Fibroblast of lung (primary cell): ENCODE results near the gene PLCXD1. TPM values are rescaled to one million over a fixed set of nuclear protein-coding genes. Genes with fewer than 3 reads are reported as not detected.
"Not testable (repeated sequence)": the region's sequence is repeated elsewhere in the genome, so short reads cannot be mapped to it uniquely, and the experiment has no call there.

ENCODE experiments used
- DNase-seq, 2 donors: peaks; one replicate each; pipeline versions ENCODE4 v3.0.0 to v3.0.0-alpha.2; 2010; ENCODE audit warnings: low read depth in 2 of 2
- H2AFZ ChIP-seq: 2 replicates; pipeline ENCODE4 v1.5.1; 2012; ENCODE audit warnings: low read length, control low read depth, inconsistent platforms
- H3K27ac ChIP-seq: 2 replicates; pipeline ENCODE4 v1.5.1; 2011; ENCODE audit warnings: low read length, control low read depth; ENCODE audit not compliant: insufficient read depth
- H3K27me3 ChIP-seq: 2 replicates; pipeline ENCODE4 v1.5.1; 2011; ENCODE audit warnings: mild to moderate bottlenecking, low read length; ENCODE audit not compliant: control insufficient read depth, insufficient read depth
- H3K36me3 ChIP-seq: 2 replicates; pipeline ENCODE4 v1.5.1; 2011; ENCODE audit warnings: low read length; ENCODE audit not compliant: control insufficient read depth, insufficient read depth
- H3K4me1 ChIP-seq: 2 replicates; pipeline ENCODE4 v1.5.1; 2011; ENCODE audit warnings: low read length; ENCODE audit not compliant: control insufficient read depth, insufficient read depth; ENCODE audit errors: extremely low read depth
- H3K4me2 ChIP-seq: 2 replicates; pipeline ENCODE4 v1.5.1; 2011; ENCODE audit warnings: low read length, control low read depth; ENCODE audit not compliant: insufficient read depth; ENCODE audit errors: extremely low read depth
- H3K4me3 ChIP-seq, 4 experiments: fragments of 200-600 bp in 1 of 4; sonication (generic) in 1 of 4; replicated peaks in 1 of 4; 2 replicates each; pipeline ENCODE4 v1.5.1; 2011 to 2016; ENCODE audit warnings: low read length in 4 of 4, low read depth in 3 of 4, mild to moderate bottlenecking in 3 of 4, control low read depth in 2 of 4, inconsistent platforms in 1 of 4, mixed read lengths in 1 of 4; ENCODE audit not compliant: insufficient read depth in 1 of 4; ENCODE audit errors: control extremely low read depth in 1 of 4
- H3K79me2 ChIP-seq: 2 replicates; pipeline ENCODE4 v1.5.1; 2012; ENCODE audit warnings: mild to moderate bottlenecking, low read length, inconsistent platforms; ENCODE audit not compliant: control insufficient read depth, insufficient read depth
- H3K9ac ChIP-seq: 2 replicates; pipeline ENCODE4 v1.5.1; 2011; ENCODE audit warnings: mild to moderate bottlenecking, low read length, control low read depth; ENCODE audit not compliant: insufficient read depth
- H3K9me3 ChIP-seq: 2 replicates; pipeline ENCODE4 v1.5.1; 2012; ENCODE audit warnings: low read depth, low read length; ENCODE audit not compliant: control insufficient read depth, insufficient read depth
- H4K20me1 ChIP-seq: 2 replicates; pipeline ENCODE4 v1.5.1; 2011; ENCODE audit warnings: low read length; ENCODE audit not compliant: control insufficient read depth, insufficient read depth; ENCODE audit errors: extremely low read depth
- CTCF ChIP-seq, 2 donors: IDR thresholded peaks in 1 of 2; conservative IDR thresholded peaks in 1 of 2; 1 replicate in 1 of 2; 2 replicates in 1 of 2; pipeline ENCODE4 v1.5.1; 2011 to 2012; ENCODE audit warnings: low read length in 2 of 2, control low read depth in 1 of 2, inconsistent platforms in 1 of 2, low read depth in 1 of 2, mild to moderate bottlenecking in 1 of 2
- EZH2 ChIP-seq: IDR thresholded peaks from 2 replicates; pipeline ENCODE4 v1.5.1; 2012; ENCODE audit warnings: low read length, control low read depth, mild to moderate bottlenecking; ENCODE audit errors: missing control alignments
- polyA plus RNA-seq, 2 donors: library from polyadenylated mRNA; depleted of rRNA in 1 of 2; stranded (reverse) in 1 of 2; unstranded in 1 of 2; fragments of >200 nt; gene quantifications; 2 replicates each; pipeline ENCODE4 v1.2.1, GENCODE V29; 2011 to 2012; ENCODE audit warnings: missing spikeins in 1 of 2
- total RNA-seq: library from RNA; depleted of rRNA; stranded (reverse); fragments of >200 nt; gene quantifications from 2 replicates; pipeline ENCODE4 v1.2.1, GENCODE V29; 2014

PLCXD1 gene
- total and polyA plus RNA-seq, 2 donors (not counting 1 experiment from before 2014, with no cell fraction given) = 4.3 to 10.9 TPM

GRCh38 chrX:250965-251364 lies 30.2 kb upstream of the PLCXD1 start:
- no peak overlapping the region for H3K9ac ChIP-seq
- no peaks in the 10 kb centered on the region for H3K36me3 ChIP-seq
- no peak overlapping the region for H3K4me3 ChIP-seq
- H3K79me2 ChIP-seq = no peaks in the 10 kb centered on the region
- H4K20me1 ChIP-seq = no peaks in the 10 kb centered on the region
- TF ChIP-seq CTCF (conservative IDR thresholded peaks at IDR 0.05 in 1 of 2, IDR thresholded peaks at IDR 0.05 in 1 of 2; ENCODE audit: low read depth in 1 of 2, low read length in 2 of 2) = no peak
- TF ChIP-seq EZH2 = no peak
- DNase-seq = no peak
- no peaks in the 10 kb centered on the region for H3K9me3 ChIP-seq
- no peak overlapping the region for H3K27ac ChIP-seq
- H3K4me2 ChIP-seq = no peak overlapping the region
- no peaks in the 10 kb centered on the region for H3K4me1 ChIP-seq
- H3K27me3 ChIP-seq = no peaks in the 10 kb centered on the region
- no peak overlapping the region for H2AFZ ChIP-seq

- H3K9ac ChIP-seq, H3K36me3 ChIP-seq: not testable (repeated sequence)
These were observed 29.6 kb upstream of the PLCXD1 start for GRCh38 chrX:251396-252243.

GRCh38 chrX:252244-252956 lies 28.8 kb upstream of the PLCXD1 start:
- TF ChIP-seq EZH2 (no peak), CTCF (conservative IDR thresholded peaks at IDR 0.05 in 1 of 2, IDR thresholded peaks at IDR 0.05 in 1 of 2; ENCODE audit: low read depth in 1 of 2, low read length in 2 of 2) (no peak)
- Histone ChIP-seq H3K9me3 (no peaks in the 10 kb centered on the region), H3K4me1 (no peaks in the 10 kb centered on the region), H3K27me3 (no peaks in the 10 kb centered on the region), H3K4me2 (no peak overlapping the region), H3K9ac (no peak overlapping the region), H3K4me3 (no peak overlapping the region), H3K36me3 (no peaks in the 10 kb centered on the region), H4K20me1 (no peaks in the 10 kb centered on the region), H3K27ac (no peak overlapping the region), H2AFZ (no peak overlapping the region), H3K79me2 (no peaks in the 10 kb centered on the region)
- DNase-seq = no peak

More at GRCh38 chrX:251396-252243, 29.6 kb upstream of the PLCXD1 start:
- not testable (repeated sequence) for H3K27me3 ChIP-seq, H3K4me3 ChIP-seq, H3K79me2 ChIP-seq, H3K27ac ChIP-seq, H2AFZ ChIP-seq, H3K4me2 ChIP-seq, H3K4me1 ChIP-seq, H3K9me3 ChIP-seq, H4K20me1 ChIP-seq, DNase-seq
